Measurements from ENCODE around the gene USE1. TPM values are rescaled to one million over a fixed set of nuclear protein-coding genes. Genes with fewer than 3 reads are reported as not detected.

USE1 gene
- total RNA-seq, 4 donors from 2014 or later, result 21.4 to 36.0 (median 27.4) TPM

DNA sequence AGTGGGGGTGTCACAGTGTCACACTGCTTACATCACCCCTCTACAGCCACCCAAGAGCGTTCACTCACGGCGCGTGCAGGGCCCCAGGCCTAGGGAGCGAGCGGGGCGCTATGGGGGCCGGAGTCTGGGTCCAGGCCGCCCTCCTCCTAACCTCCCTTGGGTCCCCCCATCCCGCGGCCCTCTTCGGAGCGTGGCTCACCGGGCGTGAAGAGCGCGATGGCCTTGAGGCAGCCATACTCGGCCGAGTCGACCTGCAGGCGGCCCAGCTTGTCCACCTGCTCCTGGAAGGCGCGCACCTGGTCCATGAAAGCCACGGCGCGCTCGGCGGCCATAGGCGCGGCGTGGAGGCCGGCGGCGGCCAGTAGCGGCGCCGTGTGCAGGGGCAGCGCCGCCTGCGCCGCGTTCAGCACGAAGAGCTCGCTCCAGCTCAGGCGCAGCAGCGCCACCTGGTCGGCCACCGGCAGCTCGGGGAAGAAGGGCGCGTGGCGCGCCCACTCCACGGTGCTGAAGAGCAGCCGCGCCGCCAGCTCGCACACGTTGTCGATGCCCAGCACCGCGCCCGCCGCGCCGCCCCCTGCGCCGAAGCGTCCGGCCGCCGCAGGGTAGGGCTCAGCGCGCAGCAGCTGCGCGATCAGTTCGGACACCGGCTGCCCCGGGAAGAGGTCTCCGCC lies 20.3 kb downstream of the USE1 start:
- TF ChIP-seq CTCF (IDR thresholded peaks at IDR 0.05), result peak in 3 of 6 experiments; percentile 49 to 72 (median 51)
- TF ChIP-seq POLR2A (IDR thresholded peaks at IDR 0.05), result peak in 1 of 2 donors; percentile 8
- Histone ChIP-seq H3K27me3 (no peaks in the 10 kb centered on the region), H3K4me1 (peaks cover 15 to 22% of the 10 kb centered on the region in 2 donors), H3K36me3 (peaks cover 0 to 17% of the 10 kb centered on the region in 2 donors), H3K9me3 (no peaks in the 10 kb centered on the region), H3K4me3 (replicated peaks in 1 of 3) (peak overlapping the region in 1 of 3 donors; percentile 41), H3K27ac (peak overlapping the region; percentile 16 to 72 (median 31))
- DNase-seq, result peak; percentile 82 to 83
- 0 to 11% methylated on average over 13 to 20 of the region's 80 CpGs for WGBS, 2 donors
- intact Hi-C loops (cut with DNase I), result no loop called here

GRCh38 chr19:17235971-17236777 lies 21.0 kb downstream of the USE1 start:
- TF ChIP-seq CTCF (IDR thresholded peaks at IDR 0.05), result no peak
- no peak for TF ChIP-seq POLR2A (IDR thresholded peaks at IDR 0.05)
- peaks cover 15 to 23% of the 10 kb centered on the region in 2 donors for H3K4me1 ChIP-seq
- DNase-seq, result peak in 1 of 2 donors; percentile 38
- 19 to 26% methylated on average over 6 to 9 of the region's 27 CpGs for WGBS, 2 donors
- H3K4me3 ChIP-seq (replicated peaks in 1 of 3), result peak overlapping the region in 1 of 3 donors; percentile 41
- H3K27me3 ChIP-seq, result no peaks in the 10 kb centered on the region
- H3K9me3 ChIP-seq, result no peaks in the 10 kb centered on the region
- intact Hi-C loops (cut with DNase I), result no loop called here
- peak overlapping the region in 2 of 3 donors; percentile 31 to 72 for H3K27ac ChIP-seq
- H3K36me3 ChIP-seq, result peaks cover 0 to 17% of the 10 kb centered on the region in 2 donors

GRCh38 chr19:17236811-17237543 lies 21.8 kb downstream of the USE1 start:
- H3K27me3 ChIP-seq, result no peaks in the 10 kb centered on the region
- 89 to 90% methylated on average over 18 of the region's 18 CpGs for WGBS, 2 donors
- no peak overlapping the region for H3K4me3 ChIP-seq (replicated peaks in 1 of 3)
- H3K27ac ChIP-seq, result no peak overlapping the region
- no peak for DNase-seq
- no peak for TF ChIP-seq CTCF (IDR thresholded peaks at IDR 0.05)
- TF ChIP-seq POLR2A (IDR thresholded peaks at IDR 0.05), result no peak
- H3K9me3 ChIP-seq, result no peaks in the 10 kb centered on the region
- H3K4me1 ChIP-seq, result peaks cover 22 to 31% of the 10 kb centered on the region in 2 donors
- intact Hi-C loops (cut with DNase I), result no loop called here
- peaks cover 0 to 12% of the 10 kb centered on the region in 2 donors for H3K36me3 ChIP-seq

DNA sequence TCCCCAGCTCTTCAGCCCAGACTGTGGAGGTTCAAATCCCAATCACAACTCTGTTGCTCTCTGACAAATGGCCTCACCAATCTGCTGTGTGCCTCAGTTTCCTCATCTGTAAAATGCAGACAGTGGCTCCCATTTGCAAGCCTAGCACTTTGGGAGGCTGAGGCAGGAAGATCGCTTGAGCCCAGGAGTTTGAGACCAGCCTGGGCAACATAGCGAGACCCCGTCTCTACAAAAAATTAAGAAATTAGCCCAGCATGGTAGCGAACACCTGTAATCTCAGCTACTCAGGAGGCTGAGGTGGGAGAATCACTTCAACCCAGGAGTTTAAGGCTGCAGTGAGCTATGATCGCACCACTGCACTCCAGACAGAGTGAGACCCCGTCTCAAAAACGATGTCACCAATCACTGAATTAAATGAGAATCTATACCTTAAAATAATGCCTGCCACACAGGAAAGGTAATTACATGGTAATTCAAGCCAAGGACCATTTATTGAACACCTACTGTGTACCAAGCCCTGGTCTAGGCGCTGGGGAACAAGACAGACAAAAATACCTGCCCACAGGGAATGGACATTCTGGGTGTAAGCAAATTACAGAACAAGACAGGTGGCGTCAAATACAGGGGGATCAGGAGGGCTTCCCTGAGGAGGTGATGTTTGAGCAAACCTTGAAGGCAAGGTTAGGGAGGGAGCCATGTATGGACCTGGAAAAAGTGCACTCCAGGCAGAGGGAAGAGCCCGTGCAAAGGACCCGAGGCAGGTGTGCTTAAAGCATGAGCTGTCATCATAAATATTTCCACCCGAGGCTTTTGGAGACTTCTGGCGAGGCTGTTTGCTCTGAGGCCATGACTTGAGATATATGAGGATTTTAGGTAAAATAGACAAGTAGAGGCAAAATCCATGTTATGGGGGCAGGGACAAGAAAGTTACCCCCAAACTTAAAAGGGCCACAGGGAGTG lies 22.9 kb downstream of the USE1 start:
- DNase-seq, result no peak
- no peak overlapping the region for H3K27ac ChIP-seq
- intact Hi-C loops (cut with DNase I), result no loop called here
- H3K4me3 ChIP-seq (replicated peaks in 1 of 3), result no peak overlapping the region
- no peak for TF ChIP-seq CTCF (IDR thresholded peaks at IDR 0.05)
- TF ChIP-seq POLR2A (IDR thresholded peaks at IDR 0.05), result no peak
- H3K27me3 ChIP-seq, result no peaks in the 10 kb centered on the region
- H3K36me3 ChIP-seq, result peaks cover 0 to 12% of the 10 kb centered on the region in 2 donors
- peaks cover 32 to 42% of the 10 kb centered on the region in 2 donors for H3K4me1 ChIP-seq
- no peaks in the 10 kb centered on the region for H3K9me3 ChIP-seq
- 92 to 95% methylated on average over 13 of the region's 13 CpGs for WGBS, 2 donors
